ENCODE data around the gene CCDC86.

The CCDC86 gene

GRCh38 chr11:60899046-60899936 lies 57.4 kb downstream of the CCDC86 start:
- no peak for DNase-seq

- DNase-seq: no peak
Measured at GRCh38 chr11:60899977-60900376, 58.1 kb downstream of the CCDC86 start.

Data from effector CD8-positive, alpha-beta T cell (primary cell).